ENCODE results near the gene ZNF439.
"Not testable (repeated sequence)": the region's sequence is repeated elsewhere in the genome, so short reads cannot be mapped to it uniquely, and the experiment has no call there.

The ZNF439 gene

DNA sequence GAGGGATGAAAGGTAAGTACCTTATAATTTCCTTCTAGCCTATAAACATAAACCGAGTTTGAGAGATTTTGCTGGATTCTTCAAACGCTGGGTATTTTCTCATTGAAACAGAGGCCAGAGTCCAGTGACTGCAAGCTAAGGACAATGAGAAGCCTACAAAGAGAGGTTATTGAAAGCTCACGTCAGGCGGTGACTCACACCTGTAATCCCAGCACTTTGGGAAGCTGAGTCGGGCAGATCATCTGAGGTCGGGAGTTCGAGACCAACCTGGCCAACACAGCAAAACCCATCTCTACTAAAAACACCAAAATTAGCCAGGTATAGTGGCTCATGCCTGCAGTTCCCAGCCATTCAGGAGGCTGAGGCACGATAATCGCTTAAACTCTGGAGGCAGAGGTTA is 24.1 kb downstream of the ZNF439 start:
- no peak for DNase-seq

GRCh38 chr19:11873762-11874161 is 25.2 kb downstream of the ZNF439 start:
- DNase-seq = no peak

DNA sequence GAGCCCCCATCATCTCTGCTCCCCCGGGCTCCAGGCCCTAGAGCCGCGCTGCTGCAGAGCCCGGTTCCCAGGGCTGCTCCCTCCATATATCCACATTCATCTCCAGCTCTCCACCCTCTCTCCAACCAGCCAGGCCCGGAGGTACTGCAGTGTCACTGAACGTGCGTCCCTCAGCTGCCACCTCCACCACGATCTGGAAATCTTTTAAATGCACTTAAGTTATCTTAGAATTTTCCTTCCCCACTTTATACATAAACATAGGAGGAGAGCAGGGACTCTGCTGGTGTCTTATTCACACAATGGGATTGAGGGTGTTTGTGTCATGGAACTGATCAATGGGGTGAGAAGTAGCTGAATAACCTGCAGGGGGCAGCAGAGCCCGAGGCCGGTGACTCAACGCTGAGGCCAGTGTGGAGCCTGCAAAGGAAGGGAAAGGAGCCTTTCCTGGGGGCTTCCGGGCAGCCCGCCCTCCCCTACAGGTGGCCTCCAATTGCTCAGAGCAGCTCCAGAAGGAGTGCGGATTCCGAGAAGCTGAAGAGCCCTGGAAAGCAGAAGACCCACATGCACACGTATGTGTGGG is 31.3 kb downstream of the ZNF439 start:
- not testable (repeated sequence) for DNase-seq

- no peak for DNase-seq
These were observed 32.1 kb downstream of the ZNF439 start for GRCh38 chr19:11880598-11880997.

DNA sequence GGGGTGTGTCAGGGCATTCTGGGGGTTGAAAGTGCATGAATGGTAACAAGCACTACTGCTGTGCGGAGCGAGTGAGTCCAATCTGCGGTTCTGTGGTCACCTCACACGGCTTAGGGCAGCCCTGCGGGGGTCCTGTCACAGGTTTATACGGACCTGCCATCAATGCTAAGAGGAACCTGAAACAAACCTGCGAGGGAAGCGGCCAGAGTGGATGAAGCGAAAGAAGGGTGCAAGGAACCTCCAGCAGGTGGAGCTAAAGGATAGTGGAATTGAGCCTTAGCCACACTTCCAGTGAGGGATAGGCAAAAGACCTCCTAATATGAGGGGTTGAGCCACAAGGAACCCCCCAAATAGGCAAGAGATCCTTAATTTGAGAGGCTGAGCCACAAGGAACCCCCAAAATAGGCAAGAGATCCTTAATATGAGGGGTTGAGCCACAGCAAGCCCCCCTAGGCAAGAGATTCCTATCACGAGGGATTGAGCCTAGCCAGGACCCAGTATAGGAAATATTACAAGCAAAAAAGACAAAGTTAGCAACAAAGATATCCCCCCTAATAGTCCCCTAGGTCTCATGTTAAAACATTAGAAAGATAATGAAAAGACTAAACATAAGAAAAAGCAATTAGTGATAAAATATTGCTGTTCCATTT is 32.8 kb downstream of the ZNF439 start:
- no peak for DNase-seq

DNA sequence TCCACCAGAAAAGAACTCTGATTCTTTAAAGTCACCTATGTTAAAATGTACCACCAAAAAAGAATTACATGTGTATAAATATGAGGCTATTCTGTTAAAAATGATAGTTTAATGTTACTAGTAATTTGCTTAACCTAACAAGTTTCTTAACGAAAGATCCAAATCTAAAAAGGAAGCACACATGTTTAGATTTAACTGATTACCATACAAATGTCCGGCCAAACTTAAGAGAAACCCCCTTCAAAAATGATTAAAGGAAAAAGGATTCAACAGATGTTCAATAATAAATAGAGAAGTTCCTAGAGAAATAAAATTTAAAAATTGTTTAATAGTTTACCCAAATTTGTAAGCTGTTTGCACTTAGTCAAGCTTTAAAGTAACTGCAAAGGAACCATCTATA is 34.1 kb downstream of the ZNF439 start:
- DNase-seq = no peak

DNA sequence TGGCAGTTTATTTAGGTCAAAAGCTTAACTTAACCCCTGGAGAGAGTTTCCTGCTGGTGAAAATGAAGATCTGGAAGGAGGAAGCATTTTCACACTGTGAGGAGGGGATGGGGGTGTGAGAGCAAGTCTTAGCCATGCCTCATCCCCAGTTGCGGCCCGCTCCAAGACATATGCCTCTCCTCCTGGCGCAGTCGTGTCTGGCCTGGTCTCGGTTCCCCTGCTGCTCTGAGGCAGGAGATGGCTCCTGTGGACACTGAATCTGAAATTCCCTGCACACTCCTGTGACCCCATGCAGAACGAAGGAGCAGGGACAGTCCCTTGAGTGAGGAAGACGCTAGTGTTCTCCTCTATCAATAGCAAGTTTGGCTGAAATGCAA is 38.7 kb downstream of the ZNF439 start:
- DNase-seq = no peak

- no peak for DNase-seq
These were observed 39.3 kb downstream of the ZNF439 start, which contains the start of gene ZNF69 for GRCh38 chr19:11887611-11888531. Gene ZNF69 (plus strand): TSS chr19:11887782. CDS start chr19:11887924, 142 bp downstream.

- not testable (repeated sequence) for DNase-seq
These were observed 41.4 kb downstream of the ZNF439 start for GRCh38 chr19:11889901-11890300.

- no peak for DNase-seq
These were observed 42.1 kb downstream of the ZNF439 start for GRCh38 chr19:11890634-11891033.

- no peak for DNase-seq
These were observed 46.3 kb downstream of the ZNF439 start for GRCh38 chr19:11894851-11895250.

DNA sequence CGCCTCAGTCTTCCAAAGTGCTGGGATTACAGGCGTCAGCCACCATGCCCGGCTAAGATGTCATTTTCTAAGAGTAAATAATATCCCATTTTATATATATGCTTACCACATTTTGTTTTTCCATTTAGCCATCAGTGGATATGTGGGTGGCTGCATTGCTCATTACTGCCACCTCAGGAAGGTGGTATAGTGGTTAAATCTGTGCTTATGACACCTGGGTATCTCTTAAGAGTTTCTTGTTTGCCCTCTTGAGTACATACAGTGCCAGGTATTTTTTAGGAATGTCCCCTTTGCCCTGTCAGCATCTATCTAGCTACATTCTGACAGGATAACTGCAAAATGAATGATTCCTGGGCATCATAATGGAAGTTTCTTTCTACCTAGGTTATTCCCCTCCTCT is 53.7 kb downstream of the ZNF439 start:
- DNase-seq = no peak

GRCh38 chr19:11905928-11906327 is 57.4 kb downstream of the ZNF439 start:
- DNase-seq = no peak

DNA sequence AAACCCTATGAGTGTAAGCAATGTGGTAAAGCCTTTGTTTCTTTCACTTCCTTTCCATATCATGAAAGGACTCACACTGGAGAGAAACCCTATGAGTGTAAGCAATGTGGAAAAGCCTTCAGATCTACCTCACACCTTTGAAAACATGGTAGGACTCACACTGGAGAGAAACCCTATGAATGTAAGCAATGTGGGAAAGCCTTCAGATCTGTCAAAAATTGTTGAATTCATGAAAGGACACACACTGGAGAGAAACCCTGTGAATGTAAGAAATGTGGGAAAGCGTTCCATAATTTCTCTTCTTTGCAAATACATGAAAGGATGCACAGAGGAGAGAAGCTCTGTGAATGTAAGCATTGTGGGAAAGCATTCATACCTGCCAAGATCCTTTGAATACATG is 63.4 kb downstream of the ZNF439 start:
- DNase-seq = not testable (repeated sequence)

GRCh38 chr19:11914417-11915051 is 66.0 kb downstream of the ZNF439 start:
- not testable (repeated sequence) for DNase-seq

All from NCI-H1694 treated with DMSO at 0.1 percent for 48 hours (cell line).